NB4 (cell line): Measurements from ENCODE around the gene SLC25A48.

ENCODE experiments used
- DNase-seq: peaks from one replicate; pipeline ENCODE4 v3.0.0; 2010; ENCODE audit warnings: low read depth
- H3K4me3 ChIP-seq: one replicate; pipeline ENCODE4 v1.5.1; 2011; ENCODE audit warnings: mild to moderate bottlenecking, low read depth, low read length, moderate library complexity
- CTCF ChIP-seq: IDR thresholded peaks from one replicate; pipeline ENCODE4 v1.5.1; 2012; ENCODE audit warnings: low read depth, low read length
- MAX ChIP-seq: IDR thresholded peaks from 2 replicates; pipeline ENCODE4 v1.6.1; 2011; ENCODE audit warnings: low read depth, low read length
- MYC ChIP-seq: IDR thresholded peaks from 2 replicates; pipeline ENCODE4 v1.6.1; 2011; ENCODE audit warnings: low read depth, low read length
- POLR2A ChIP-seq: IDR thresholded peaks from 2 replicates; pipeline ENCODE4 v1.6.1; 2011; ENCODE audit warnings: mild to moderate bottlenecking; ENCODE audit not compliant: insufficient read length; ENCODE audit errors: extremely low read depth

The SLC25A48 gene

GRCh38 chr5:135885031-135885430, 50.6 kb downstream of the SLC25A48 start:
- no peak for TF ChIP-seq MYC
- TF ChIP-seq POLR2A: no peak
- TF ChIP-seq CTCF: no peak
- no peak for TF ChIP-seq MAX
- no peak for DNase-seq
- no peak overlapping the region for H3K4me3 ChIP-seq

- TF ChIP-seq MYC (no peak), POLR2A (no peak)
- no peak for DNase-seq
- no peak overlapping the region for H3K4me3 ChIP-seq
Measured at GRCh38 chr5:135886136-135886535, 51.7 kb downstream of the SLC25A48 start.

GRCh38 chr5:135887447-135887864, 53.0 kb downstream of the SLC25A48 start:
- H3K4me3 ChIP-seq: no peak overlapping the region
- TF ChIP-seq MAX (no peak), CTCF (peak; percentile 73)
- peak; percentile 69 for DNase-seq

GRCh38 chr5:135887881-135888614, 53.6 kb downstream of the SLC25A48 start:
- TF ChIP-seq MYC: no peak

GRCh38 chr5:135890296-135890695, 55.8 kb downstream of the SLC25A48 start:
- no peak for TF ChIP-seq POLR2A
- TF ChIP-seq MAX: no peak
- TF ChIP-seq CTCF: no peak
- no peak for TF ChIP-seq MYC
- no peak for DNase-seq
- H3K4me3 ChIP-seq: no peak overlapping the region

More at GRCh38 chr5:135887881-135888614, 53.6 kb downstream of the SLC25A48 start:
- H3K4me3 ChIP-seq: no peak overlapping the region
- peak; percentile 16 for DNase-seq

GRCh38 chr5:135890867-135891266, 56.4 kb downstream of the SLC25A48 start:
- TF ChIP-seq MAX: no peak
- TF ChIP-seq CTCF: no peak
- no peak for TF ChIP-seq MYC
- no peak for TF ChIP-seq POLR2A
- no peak for DNase-seq
- H3K4me3 ChIP-seq: no peak overlapping the region

GRCh38 chr5:135891268-135891667, 56.8 kb downstream of the SLC25A48 start:
- no peak for TF ChIP-seq MYC
- TF ChIP-seq CTCF: no peak
- TF ChIP-seq POLR2A: no peak
- no peak for TF ChIP-seq MAX
- DNase-seq: no peak
- H3K4me3 ChIP-seq: no peak overlapping the region
